Stomach smooth muscle (tissue), 2 donors: ENCODE measurements around the gene ACP5.

Experiments
- H3K27ac ChIP-seq: one replicate; pipeline ENCODE4 v1.7.0; 2013; ENCODE audit warnings: mild to moderate bottlenecking, low read length, inconsistent platforms
- H3K27me3 ChIP-seq, 2 donors: one replicate each; pipeline ENCODE4 v1.7.0; 2013; ENCODE audit warnings: low read length in 2 of 2; ENCODE audit not compliant: insufficient read depth in 2 of 2, control insufficient read depth in 1 of 2
- H3K36me3 ChIP-seq, 2 donors: one replicate each; pipeline ENCODE4 v1.7.0; 2013; ENCODE audit warnings: low read length in 2 of 2; ENCODE audit not compliant: control insufficient read depth in 2 of 2, insufficient read depth in 2 of 2
- H3K4me1 ChIP-seq: one replicate; pipeline ENCODE4 v1.7.0; 2013; ENCODE audit warnings: low read length; ENCODE audit not compliant: control insufficient read depth, insufficient read depth
- H3K4me3 ChIP-seq, 2 donors: one replicate each; pipeline ENCODE4 v1.7.0; 2013; ENCODE audit warnings: low read length in 2 of 2
- H3K9ac ChIP-seq, 2 donors: one replicate each; pipeline ENCODE4 v1.7.0; 2013; ENCODE audit warnings: low read length in 2 of 2, mild to moderate bottlenecking in 1 of 2
- H3K9me3 ChIP-seq, 2 donors: one replicate each; pipeline ENCODE4 v1.7.0; 2013; ENCODE audit warnings: low read length in 2 of 2; ENCODE audit not compliant: control insufficient read depth in 2 of 2
- donor health status: healthy.
- donor health status: Pancreatic carcinoma.

ACP5 gene

DNA sequence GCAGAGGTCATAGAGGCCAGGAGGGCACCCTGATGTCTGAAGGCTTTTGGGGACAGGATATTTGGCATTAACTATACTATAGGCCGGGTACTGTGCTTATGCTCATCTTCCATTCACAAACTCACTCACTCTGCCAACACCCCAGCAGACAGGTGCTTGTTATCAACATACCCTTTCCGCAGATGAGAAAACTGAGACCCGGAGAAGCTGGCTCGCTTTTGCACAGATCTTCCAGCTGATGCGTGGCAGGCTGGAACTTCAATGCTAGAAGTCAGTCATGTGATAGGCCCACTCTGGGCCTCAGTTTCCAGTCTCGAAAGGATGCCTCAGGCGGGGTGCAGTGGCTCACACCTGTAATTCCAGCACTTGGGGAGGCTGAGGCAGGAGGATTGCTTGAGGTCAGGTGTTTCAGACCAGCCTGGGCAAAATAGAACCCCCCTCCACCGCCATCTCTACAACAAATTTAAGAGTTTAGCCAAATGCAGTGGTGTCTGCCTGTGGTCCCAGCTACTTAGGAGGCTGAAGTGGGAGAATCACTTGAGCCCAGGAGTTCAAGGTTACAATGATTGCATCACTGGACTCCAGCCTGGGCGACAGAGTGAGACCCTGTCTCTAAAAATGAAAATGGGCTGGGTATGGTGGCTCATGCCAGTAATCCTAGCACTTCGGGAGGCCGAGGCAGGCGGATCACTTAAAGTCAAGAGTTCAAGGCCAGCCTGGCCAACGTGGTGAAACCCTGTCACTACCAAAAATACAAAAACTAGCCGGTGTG, 29.3 kb downstream of the ACP5 start:
- Histone ChIP-seq H3K4me3 (no peak overlapping the region), H3K27ac (peak overlapping the region; percentile 24), H3K4me1 (peaks cover 47% of the 10 kb centered on the region), H3K9ac (no peak overlapping the region), H3K27me3 (no peaks in the 10 kb centered on the region), H3K36me3 (peaks cover 41 to 46% of the 10 kb centered on the region in 2 donors), H3K9me3 (no peaks in the 10 kb centered on the region)

DNA sequence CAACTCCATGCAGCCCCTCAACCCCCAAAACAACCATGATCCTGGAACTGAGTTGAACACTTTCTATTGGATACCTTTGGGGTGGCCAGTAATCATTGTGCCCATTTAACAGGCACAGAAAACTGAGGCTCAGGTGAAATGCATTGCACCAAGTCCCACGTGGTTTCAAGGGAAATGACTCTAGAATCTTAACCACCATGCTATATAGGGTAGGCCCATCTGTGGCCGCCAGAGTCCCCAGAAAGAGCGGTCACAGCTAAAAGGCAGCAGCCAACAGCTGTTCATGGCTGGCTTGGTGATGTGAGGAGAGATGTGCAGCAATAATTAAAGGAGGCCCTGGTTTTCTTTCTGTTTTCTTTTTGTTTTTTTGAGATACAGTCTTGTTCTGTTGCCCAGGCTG, 36.2 kb downstream of the ACP5 start:
- H3K4me3 ChIP-seq, result peak overlapping the region; percentile 95 to 96
- peaks cover 55% of the 10 kb centered on the region for H3K4me1 ChIP-seq
- H3K36me3 ChIP-seq, result peaks cover 15 to 29% of the 10 kb centered on the region in 2 donors
- no peaks in the 10 kb centered on the region for H3K27me3 ChIP-seq
- no peaks in the 10 kb centered on the region for H3K9me3 ChIP-seq
- H3K9ac ChIP-seq, result peak overlapping the region; percentile 98 to 100
- H3K27ac ChIP-seq, result peak overlapping the region; percentile 100

DNA sequence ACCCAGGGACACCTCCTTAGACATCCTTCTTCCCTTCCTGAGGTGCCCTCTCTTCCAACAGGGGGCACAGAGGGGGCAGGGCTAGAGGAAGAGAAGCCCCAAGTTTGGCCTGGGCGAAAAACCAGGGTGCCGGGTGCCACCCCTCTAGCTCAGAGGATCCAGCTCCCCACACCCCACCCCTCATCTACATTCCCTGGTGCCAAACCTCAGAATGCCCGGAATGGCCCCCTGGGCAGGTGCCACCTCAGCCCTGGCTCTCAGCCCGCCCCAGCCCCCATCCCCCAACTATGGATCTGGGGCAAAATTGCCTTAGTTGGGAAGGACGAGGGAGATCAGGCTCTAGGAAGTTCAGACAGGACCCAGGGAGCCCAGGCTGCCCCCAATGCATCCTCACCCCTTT, 36.8 kb downstream of the ACP5 start:
- peak overlapping the region; percentile 95 to 96 for H3K4me3 ChIP-seq
- peak overlapping the region; percentile 98 to 100 for H3K9ac ChIP-seq
- no peaks in the 10 kb centered on the region for H3K27me3 ChIP-seq
- H3K36me3 ChIP-seq, result peaks cover 12 to 25% of the 10 kb centered on the region in 2 donors
- H3K9me3 ChIP-seq, result no peaks in the 10 kb centered on the region
- H3K4me1 ChIP-seq, result peaks cover 57% of the 10 kb centered on the region
- H3K27ac ChIP-seq, result peak overlapping the region; percentile 100

DNA sequence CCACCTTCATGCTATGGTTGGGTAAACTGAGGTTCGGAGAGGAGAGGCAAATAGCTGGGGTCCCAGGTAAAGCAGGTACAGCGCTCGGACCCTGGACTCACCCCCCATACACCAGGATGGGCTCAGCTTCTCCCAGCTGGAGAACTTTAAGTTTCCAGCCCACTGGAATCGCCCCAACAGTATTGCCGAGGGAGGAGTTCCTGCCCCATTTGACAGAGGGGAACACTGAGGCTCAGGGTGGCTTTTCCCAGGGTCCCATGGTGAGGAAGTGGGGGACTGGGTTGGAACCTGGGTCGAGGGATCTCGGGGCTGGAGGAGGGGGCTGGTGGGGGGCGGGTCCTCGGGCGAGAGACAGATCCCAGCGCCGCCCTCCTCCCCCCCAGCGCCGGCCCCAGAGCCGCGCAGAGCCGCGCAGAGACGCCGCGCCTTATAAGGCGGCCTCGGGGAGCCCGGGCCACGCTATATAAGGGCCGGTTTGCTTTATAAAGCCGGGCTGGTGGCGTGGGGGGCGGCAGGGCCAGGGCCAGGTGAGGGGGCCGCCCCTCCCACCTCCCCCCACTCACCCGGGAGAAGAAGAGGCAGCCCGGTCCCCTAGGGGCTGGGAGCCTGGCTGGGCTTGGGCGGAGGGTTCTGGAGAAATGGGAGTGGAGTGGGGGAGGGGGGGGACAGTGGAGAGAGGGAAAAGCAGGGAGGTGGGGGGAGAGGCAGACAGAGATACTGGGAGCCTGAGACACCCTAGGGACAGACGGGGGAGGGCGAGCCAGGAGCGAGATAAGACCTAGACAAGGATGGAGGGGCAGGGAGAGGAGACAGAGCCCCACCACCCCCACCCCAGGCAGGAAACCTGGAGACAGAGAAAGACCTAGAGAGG, 37.7 kb downstream of the ACP5 start:
- Histone ChIP-seq H3K27ac (peak overlapping the region; percentile 100), H3K9me3 (no peaks in the 10 kb centered on the region), H3K36me3 (peaks cover 12 to 21% of the 10 kb centered on the region in 2 donors), H3K27me3 (no peaks in the 10 kb centered on the region), H3K4me3 (peak overlapping the region; percentile 95 to 96), H3K4me1 (peaks cover 58% of the 10 kb centered on the region), H3K9ac (peak overlapping the region; percentile 100)

DNA sequence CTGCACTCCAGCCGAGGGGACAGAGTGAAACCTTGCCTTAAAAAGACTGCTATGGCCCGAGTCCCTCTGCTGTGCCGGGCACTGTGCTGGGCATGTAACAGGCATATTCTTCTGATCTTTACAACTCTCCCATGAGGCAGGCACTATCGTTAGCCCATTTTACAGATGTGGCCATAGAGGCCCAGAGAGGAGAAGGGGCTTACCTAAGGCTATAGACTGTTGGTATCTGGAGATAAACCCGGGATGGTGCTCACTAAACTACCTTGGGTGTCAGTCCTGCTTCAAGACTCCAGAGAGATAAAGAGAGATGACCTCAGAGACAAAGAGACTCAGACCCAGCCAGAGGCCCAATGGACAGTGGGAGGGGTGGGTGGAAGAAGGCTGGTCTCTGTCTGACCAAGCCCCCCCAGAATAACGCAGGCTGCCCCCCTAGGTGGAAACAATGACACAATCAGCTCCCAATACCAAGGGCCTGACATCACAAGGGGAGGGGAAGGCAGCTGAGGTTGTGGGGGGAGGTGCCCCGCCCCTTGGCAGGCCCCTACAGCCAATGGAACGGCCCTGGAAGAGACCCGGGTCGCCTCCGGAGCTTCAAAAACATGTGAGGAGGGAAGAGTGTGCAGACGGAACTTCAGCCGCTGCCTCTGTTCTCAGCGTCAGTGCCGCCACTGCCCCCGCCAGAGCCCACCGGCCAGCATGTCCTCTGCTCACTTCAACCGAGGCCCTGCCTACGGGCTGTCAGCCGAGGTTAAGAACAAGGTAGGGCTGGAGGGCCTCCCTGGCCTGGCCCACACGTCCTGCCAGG, 39.0 kb downstream of the ACP5 start, which contains the start of gene CNN1:
Gene CNN1 (plus strand): TSS at position 620 of the 805 bp plus-strand sequence. CDS start 77 bp downstream, at position 697.
- Histone ChIP-seq H3K27me3 (no peaks in the 10 kb centered on the region), H3K27ac (peak within 1 kb of the TSS; percentile 100), H3K4me1 (peaks cover 54% of the 10 kb centered on the region), H3K9me3 (no peaks in the 10 kb centered on the region), H3K9ac (peak within 1 kb of the TSS; percentile 100), H3K36me3 (peaks cover 8 to 14% of the 10 kb centered on the region in 2 donors), H3K4me3 (peak within 1 kb of the TSS; percentile 86 to 95)

DNA sequence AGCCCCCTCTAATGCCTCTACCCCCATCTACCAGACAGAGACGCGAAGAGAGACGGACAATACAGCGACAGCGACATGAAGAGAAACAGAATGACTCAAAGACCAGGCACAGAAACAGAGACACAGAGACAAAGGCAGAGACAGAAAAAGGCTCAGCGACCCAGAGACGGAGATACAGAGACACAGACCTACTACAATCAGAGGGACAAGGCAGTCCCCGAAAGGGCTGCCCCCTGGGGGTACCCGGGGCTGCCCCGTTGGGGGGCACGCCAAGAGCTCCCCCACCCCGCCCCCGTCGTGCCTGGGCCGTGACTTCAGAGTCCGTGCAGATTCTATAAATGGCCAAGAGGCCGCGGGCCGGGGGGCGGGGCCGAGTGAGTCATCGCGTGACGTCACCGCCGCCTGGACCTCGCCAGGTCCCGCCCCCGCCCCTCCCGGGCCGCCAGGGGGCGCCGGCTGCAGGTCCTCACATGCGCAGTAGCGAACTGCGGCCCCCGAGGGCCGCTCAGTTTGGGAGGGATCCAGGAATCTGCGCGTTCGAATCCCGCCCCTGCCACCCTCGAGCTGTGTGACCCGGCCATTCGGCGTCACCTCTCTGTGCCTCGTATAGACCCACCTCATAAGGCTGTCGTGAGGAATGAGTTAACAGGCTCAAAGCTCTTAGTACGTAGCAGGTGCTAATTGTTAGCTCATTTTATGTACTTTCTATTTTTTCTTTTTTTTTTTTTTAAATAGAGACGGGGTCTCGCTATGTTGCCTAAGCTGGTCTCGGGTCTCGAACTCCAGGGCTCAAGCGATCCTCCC, 41.5 kb downstream of the ACP5 start:
- Histone ChIP-seq H3K36me3 (peaks cover under 1 to 6% of the 10 kb centered on the region in 2 donors), H3K27me3 (no peaks in the 10 kb centered on the region), H3K9ac (peak overlapping the region; percentile 90 to 92), H3K4me1 (peaks cover 38% of the 10 kb centered on the region), H3K4me3 (peak overlapping the region; percentile 66 to 70), H3K27ac (peak overlapping the region; percentile 100), H3K9me3 (no peaks in the 10 kb centered on the region)

DNA sequence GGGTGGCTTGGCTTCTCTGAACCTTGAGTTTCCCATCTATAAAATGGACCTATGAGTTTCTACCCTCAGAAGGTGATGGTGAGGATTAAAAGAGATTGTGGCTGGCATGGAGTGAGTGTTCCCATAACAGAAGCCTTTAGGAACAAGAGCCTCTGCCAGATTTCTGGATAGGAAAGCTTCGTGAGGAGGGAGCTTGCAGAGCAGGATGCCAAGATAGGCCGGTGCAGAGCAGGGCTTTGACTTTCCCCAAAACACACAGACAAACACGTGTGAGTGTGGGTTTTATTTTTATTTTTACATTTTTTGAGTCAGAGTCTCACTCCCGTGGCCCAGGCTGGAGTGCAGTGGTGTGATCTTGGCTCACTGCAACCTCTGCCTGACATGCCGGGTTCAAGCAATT, 42.5 kb downstream of the ACP5 start:
- Histone ChIP-seq H3K9me3 (no peaks in the 10 kb centered on the region), H3K9ac (peak overlapping the region; percentile 29 to 90), H3K4me3 (peak overlapping the region in 1 of 2 donors; percentile 70), H3K36me3 (no peaks in the 10 kb centered on the region), H3K27ac (peak overlapping the region; percentile 100), H3K4me1 (peaks cover 32% of the 10 kb centered on the region), H3K27me3 (no peaks in the 10 kb centered on the region)

DNA sequence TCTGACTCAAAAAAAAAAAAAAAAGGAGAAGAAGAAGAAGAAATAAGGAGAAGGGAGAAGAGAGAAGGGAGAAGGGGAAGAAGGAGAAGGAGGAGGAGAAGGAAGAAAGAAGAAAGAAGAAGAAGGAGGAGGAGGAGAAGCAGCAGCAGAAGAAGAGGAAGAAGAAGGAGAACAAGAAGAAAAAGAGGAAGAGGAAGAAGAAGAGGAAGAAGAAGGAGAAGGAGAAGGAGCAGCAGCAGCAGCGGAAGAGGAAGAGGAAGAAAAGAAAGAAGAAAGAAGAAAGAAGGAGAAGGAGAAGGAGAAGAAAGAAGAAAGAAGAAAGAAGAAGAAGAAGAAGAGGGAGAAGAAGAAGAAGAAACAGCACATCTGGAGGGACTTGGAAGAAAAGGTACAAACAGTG, 42.9 kb downstream of the ACP5 start:
- H3K4me3 ChIP-seq, result no peak overlapping the region
- peak overlapping the region; percentile 100 for H3K27ac ChIP-seq
- no peaks in the 10 kb centered on the region for H3K27me3 ChIP-seq
- H3K9ac ChIP-seq, result peak overlapping the region; percentile 29 to 90
- H3K4me1 ChIP-seq, result peaks cover 34% of the 10 kb centered on the region
- H3K36me3 ChIP-seq, result no peaks in the 10 kb centered on the region
- H3K9me3 ChIP-seq, result no peaks in the 10 kb centered on the region

DNA sequence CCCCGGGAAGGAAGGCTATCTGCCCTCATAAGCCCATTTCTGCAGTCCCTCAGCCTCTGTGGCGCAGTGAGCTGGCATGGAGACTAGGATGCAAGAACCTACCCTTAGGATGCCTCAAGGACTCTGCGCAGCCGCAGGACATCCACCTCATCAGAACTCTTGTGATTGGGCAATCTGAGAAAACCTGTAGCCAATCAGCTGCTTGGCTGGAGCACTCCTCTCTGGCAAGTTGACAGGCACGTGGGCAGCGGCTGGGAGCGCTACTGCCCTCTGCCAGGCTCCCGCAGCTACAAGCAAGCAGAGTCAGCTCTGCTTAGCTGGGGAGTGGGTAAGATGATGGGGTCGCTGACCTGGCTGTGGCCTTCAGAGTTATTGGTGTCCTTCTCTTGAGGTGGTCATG, 47.0 kb downstream of the ACP5 start:
- no peaks in the 10 kb centered on the region for H3K36me3 ChIP-seq
- H3K9ac ChIP-seq, result no peak overlapping the region
- peak overlapping the region; percentile 87 for H3K27ac ChIP-seq
- peaks cover 23% of the 10 kb centered on the region for H3K4me1 ChIP-seq
- H3K27me3 ChIP-seq, result no peaks in the 10 kb centered on the region
- no peak overlapping the region for H3K4me3 ChIP-seq
- no peaks in the 10 kb centered on the region for H3K9me3 ChIP-seq
